Measurements from ENCODE around the gene NUDT22.

The NUDT22 gene

DNA sequence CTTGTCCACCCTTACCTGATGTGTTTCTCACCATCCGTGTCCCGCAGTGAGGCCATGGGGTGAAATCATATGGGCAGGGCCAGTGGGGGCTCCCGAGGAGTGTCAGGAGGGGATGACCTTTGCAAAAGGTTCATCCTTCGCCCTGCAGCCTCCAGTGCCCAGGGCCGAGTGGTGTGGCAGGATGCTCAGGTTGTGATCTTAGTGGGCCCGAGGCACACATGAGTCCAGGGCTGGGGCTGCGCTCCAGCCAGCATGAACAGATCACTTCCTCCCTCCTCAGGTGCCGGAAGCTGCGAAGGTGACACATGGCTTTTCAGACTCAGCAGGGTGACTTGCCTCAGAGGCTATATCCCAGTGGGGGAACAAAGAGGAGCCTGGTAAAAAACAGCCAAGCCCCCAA, 12.0 kb downstream of the NUDT22 start:
- peak overlapping the region in 16 of 21 experiments; percentile 18 to 99 (median 98) for H3K27ac ChIP-seq

DNA sequence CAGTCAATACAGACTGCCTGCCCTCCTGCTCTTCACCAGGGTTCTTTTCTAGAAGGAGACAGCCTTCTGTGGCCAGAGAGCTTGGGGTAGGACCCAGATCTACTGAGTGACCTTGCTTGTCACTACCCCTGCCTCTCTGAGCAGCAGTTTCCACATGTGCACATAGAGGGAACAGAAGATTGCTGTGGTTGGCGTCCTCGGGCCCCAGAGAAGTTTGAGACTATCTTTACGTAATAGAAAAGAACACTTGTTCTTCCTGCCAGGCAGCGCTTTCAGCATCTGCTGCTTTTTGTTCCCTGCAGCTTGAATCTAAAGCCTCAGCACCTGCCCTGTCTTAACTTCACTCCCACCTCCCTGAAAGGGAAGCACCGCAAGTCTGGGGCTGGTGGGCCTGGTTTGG, 12.9 kb downstream of the NUDT22 start:
- Histone ChIP-seq H3K4me3 (no peak overlapping the region), H3K27ac (peak overlapping the region in 17 of 21 experiments; percentile 69 to 99 (median 98))

More for the DNA sequence above, 12.0 kb downstream of the NUDT22 start:
- no peak overlapping the region for H3K4me3 ChIP-seq

DNA sequence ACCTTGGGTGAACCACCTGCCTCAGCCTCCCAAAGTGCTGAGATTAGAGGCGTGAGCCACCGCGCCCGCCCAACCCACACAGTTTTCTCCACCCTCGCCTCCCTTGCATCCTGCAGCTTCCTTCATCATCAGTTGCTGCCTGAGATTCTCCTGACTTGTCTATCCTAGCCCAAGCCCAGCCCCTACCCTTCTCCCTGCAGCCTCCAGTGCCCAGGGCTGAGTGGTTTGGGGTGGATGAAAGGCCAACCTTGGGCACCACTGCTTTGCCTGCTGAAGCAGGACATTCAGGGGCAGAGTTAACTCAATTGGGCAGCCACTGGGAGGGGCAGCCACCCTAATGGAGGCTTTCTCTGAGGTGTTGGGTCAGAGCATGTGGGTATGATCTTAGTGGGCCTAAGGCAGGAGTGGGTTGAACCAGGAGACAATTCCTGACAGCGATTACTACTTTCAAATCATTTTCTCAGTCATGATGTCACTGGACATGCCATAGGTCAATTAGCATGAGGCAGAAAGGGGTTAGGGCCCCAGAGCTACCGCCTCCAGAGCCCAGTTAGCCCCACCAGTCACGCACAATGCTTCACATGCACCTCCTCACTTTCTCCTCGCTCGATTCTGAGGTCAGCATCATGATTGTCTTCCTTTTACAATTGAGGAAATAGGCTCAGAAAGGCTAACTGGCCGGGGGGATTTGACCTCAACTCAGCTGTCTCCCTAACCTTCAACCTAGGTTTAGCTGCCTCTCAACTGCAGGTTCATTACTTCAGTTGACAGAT, 13.8 kb downstream of the NUDT22 start:
- peak overlapping the region; percentile 57 to 99 (median 97) for H3K27ac ChIP-seq
- peak overlapping the region in 4 of 7 experiments; percentile 74 to 100 (median 86) for H3K4me3 ChIP-seq

- Histone ChIP-seq H3K27ac (peak within 1 kb of the TSS; percentile 78 to 99 (median 98)), H3K4me3 (peak within 1 kb of the TSS; percentile 65 to 100 (median 83))
Measured at GRCh38 chr11:64240435-64241240, 14.6 kb downstream of the NUDT22 start, which contains the start of gene FKBP2. Gene FKBP2, plus strand, starts transcription at chr11:64241095. Its CDS starts 1,293 bp downstream, at chr11:64242388.

- Histone ChIP-seq H3K27ac (peak overlapping the region; percentile 41 to 99 (median 98)), H3K4me3 (peak overlapping the region; percentile 65 to 100 (median 83))
Measured at GRCh38 chr11:64241241-64241490, 15.1 kb downstream of the NUDT22 start.

- Histone ChIP-seq H3K4me3 (peak overlapping the region; percentile 65 to 100 (median 83)), H3K27ac (peak overlapping the region; percentile 78 to 99 (median 98))
Measured at GRCh38 chr11:64241491-64242374, 15.7 kb downstream of the NUDT22 start.

DNA sequence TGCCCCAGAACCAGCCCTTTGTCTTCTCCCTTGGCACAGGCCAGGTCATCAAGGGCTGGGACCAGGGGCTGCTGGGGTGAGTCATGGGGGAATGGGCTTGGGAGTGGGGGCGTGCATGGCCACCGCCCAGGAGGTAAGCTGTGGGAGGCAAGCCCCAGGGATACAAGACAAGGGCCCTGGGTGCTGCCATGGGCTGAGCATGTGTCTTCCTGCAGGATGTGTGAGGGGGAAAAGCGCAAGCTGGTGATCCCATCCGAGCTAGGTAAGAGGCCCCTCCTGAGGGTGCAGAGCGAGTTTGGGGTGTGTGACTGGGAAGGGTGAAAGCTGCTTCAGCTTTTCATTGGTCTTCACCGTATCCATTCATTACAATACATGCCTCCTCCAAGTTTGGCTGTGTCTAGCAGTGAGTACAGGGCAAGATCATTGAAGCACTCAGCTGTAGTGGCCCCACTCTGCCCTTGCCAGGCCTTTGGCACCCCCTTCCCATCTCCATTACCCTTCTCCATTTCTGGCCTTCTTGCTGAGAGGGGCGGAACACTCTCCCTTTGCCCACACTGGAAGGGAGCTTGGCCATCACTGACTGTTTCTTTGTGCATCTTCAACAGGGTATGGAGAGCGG, 17.3 kb downstream of the NUDT22 start:
- no peak overlapping the region for H3K4me3 ChIP-seq
- H3K27ac ChIP-seq = peak overlapping the region in 17 of 21 experiments; percentile 12 to 99 (median 97)

DNA sequence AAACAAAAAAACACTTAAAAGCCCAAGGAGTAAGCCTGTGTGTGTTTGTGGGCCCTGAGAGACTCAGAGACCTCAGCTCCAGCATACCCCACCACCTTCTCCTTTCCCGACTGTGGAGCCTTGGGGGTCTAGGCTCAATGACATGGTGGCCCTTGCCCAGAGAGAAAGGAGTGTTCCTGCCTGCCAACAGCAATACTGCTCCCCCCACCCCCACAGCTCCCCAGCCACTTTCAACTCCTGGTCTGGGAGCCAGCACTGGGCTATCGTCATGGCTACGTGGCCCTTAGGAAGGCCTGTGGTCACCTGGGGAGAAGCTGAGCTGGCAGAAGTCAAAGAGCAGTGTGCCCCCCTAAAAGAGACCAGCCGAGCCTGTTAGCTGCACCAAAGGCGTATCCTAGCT, 18.0 kb downstream of the NUDT22 start:
- Histone ChIP-seq H3K27ac (peak overlapping the region in 11 of 21 experiments; percentile 12 to 97 (median 93)), H3K4me3 (no peak overlapping the region)

DNA sequence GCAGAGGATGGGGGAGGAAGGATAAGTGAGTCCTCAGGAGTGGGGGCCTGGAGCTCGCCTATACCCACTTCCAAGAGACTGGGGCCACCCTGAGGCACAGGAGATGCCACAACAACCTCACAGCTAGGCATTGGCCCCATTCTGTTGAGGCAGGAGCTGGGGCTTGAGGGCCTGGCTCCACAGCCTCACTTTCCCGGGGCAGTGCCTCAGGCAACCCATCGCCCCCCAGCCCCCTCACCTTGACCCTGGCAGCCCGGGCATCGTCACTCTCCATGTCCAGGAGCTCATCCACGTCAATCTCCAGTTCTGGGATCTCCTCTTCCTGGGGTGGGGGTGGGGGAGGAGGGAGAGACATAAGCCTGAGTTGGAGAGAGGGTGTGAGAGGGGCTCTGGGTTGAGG, 18.9 kb downstream of the NUDT22 start:
- H3K27ac ChIP-seq = peak overlapping the region; percentile 84 to 98 (median 92)
- peak overlapping the region; percentile 55 to 80 (median 69) for H3K4me3 ChIP-seq

GRCh38 chr11:64245401-64245796, 19.3 kb downstream of the NUDT22 start:
- Histone ChIP-seq H3K4me3 (peak overlapping the region; percentile 55 to 80 (median 69)), H3K27ac (peak overlapping the region; percentile 84 to 98 (median 92))

GRCh38 chr11:64245797-64246620, 19.9 kb downstream of the NUDT22 start:
- Histone ChIP-seq H3K27ac (peak overlapping the region; percentile 84 to 98 (median 92)), H3K4me3 (peak overlapping the region; percentile 55 to 80 (median 69))

DNA sequence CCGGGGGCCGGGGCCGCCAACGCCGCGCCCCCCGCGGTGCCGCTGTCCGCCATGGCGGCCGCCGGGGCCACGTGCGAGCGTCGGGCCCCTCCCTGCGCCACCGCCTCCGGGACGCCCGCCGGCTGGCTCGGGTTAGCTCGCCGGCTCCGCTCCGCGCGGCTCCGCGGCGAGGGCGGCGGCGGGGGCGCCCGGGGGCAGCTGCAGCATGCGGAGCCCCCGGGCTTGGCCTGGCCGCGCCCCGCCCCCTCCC, 20.5 kb downstream of the NUDT22 start:
- Histone ChIP-seq H3K4me3 (peak overlapping the region; percentile 55 to 80 (median 69)), H3K27ac (peak overlapping the region; percentile 84 to 98 (median 92))

DNA sequence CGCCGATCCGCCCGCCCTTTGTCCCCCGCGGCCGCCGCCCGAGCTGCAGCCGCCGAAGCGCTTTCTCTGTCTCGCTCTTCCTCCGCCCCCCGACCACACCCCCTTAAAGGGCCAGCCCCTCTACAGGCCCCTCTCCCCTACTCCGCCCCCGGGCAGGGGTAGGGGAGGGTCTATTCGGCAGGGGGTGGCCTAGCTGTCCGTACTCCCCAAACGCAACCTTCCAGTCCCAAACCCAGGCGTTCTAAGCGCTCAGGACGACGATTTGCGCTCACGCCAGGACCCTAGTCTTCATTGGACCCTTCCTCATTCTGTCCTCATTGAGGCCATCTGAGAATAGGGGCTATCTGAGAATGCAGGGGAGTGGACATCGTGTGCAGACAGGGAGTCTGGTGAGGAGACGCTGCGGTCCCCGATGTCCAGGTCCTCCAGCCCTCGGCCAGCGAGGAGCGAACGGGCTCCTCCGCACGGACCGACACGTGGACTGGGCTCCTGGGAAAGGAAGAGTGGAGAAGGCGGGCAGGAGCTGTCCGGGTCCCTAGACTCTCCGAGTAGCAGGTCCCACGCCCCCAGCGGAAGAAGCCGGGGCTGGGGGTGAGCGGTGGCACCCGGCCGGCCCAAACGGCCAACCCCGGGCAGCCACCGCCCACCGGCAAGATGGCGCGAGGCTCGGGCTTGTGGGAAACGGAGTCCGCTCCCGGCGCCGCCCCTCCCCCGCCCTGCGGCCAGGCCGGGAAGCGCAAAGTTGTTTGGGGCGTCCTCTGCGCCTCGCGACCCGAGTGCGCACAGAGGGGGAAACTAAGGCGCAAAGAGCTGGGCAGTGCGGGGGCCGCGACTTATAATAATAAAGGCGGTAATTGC, 21.0 kb downstream of the NUDT22 start, which contains the start of gene PPP1R14B:
Gene PPP1R14B, minus strand, starts transcription at position 73 of the 858 bp plus-strand sequence. CDS start 270 bp downstream, outside the sequence.
- Histone ChIP-seq H3K4me3 (peak within 1 kb of the TSS; percentile 55 to 80 (median 69)), H3K27ac (peak within 1 kb of the TSS; percentile 84 to 98 (median 92))

DNA sequence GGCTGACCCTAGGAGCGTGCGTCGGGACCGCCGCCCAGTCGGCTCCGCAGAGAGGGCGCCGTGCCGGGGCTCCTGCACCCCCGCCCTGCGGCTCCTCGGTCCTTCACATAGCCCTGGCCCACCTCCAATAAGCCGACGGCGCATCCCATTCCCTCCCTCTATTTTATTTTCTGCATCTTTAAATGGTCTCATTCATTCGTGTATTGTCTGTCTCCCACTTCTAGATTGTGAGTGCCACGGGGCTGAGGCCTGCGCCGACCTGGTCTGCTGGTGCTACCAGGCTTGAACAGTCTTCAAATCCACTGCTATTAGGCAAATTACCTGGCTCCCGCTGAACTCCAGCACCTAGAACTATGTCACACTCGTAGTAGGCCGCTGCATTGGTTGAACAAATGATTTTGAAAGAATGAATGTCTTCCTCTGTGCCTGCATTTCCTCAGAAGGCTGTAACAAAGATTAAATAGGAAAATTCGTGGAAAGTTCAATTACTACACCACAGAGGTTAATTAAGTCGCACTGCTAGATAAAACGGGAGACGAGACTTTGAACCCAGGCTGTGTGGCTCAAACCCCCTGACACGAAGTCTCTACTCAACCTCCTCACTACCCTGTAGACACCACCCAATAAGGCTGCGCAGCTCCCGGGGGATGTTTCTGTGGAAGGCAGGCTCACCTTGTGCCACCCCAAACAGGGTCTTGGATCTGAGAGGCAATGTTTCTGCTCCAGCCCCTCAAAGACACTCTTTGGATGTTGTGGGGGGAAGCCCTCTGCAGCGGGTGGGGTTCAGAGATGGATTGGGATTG, 21.9 kb downstream of the NUDT22 start:
- peak overlapping the region in 19 of 21 experiments; percentile 66 to 97 (median 87) for H3K27ac ChIP-seq
- H3K4me3 ChIP-seq = peak overlapping the region; percentile 43 to 80 (median 69)

- Histone ChIP-seq H3K27ac (no peak overlapping the region), H3K4me3 (no peak overlapping the region)
Measured at GRCh38 chr11:64248578-64248977, 22.5 kb downstream of the NUDT22 start.

DNA sequence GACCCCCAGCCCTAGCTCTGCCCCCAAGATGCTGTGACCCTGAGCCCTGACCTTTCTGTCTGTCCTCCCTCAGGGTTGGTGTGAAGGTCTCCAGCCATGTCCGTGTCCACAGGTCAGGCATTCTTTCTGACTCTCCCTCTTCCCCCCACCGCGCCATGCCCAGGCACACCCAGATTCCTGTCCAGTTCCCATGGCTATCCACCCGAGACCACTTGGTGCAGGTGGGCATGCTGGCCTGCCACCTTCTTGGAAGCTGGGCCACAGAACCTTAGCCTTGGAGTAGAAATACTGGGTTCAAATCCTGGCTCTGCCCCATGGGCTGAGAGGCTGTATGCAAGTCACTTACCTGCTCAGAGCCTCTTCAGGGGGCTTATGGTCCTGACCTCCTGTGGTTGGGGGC, 23.0 kb downstream of the NUDT22 start:
- no peak overlapping the region for H3K4me3 ChIP-seq

More for the DNA sequence above, 23.0 kb downstream of the NUDT22 start:
- H3K27ac ChIP-seq = no peak overlapping the region

Measured in skin epidermis (tissue), 12 donors.